Measurements from ENCODE around the gene ITIH4. TPM values are rescaled to one million over a fixed set of nuclear protein-coding genes. Genes with fewer than 3 reads are reported as not detected.
"Not testable (repeated sequence)": the region's sequence is repeated elsewhere in the genome, so short reads cannot be mapped to it uniquely, and the experiment has no call there.

Gene ITIH4
- total RNA-seq, 2 experiments from 2014 or later: 6.1 to 10.1 TPM

GRCh38 chr3:52776486-52776885 is 54.0 kb downstream of the ITIH4 start:
- POLR2A ChIA-PET, CTCF ChIA-PET: not testable (repeated sequence)

GRCh38 chr3:52775877-52776276 is 54.6 kb downstream of the ITIH4 start:
- ChIA-PET CTCF (no interaction called here), POLR2A (no interaction called here)

DNA sequence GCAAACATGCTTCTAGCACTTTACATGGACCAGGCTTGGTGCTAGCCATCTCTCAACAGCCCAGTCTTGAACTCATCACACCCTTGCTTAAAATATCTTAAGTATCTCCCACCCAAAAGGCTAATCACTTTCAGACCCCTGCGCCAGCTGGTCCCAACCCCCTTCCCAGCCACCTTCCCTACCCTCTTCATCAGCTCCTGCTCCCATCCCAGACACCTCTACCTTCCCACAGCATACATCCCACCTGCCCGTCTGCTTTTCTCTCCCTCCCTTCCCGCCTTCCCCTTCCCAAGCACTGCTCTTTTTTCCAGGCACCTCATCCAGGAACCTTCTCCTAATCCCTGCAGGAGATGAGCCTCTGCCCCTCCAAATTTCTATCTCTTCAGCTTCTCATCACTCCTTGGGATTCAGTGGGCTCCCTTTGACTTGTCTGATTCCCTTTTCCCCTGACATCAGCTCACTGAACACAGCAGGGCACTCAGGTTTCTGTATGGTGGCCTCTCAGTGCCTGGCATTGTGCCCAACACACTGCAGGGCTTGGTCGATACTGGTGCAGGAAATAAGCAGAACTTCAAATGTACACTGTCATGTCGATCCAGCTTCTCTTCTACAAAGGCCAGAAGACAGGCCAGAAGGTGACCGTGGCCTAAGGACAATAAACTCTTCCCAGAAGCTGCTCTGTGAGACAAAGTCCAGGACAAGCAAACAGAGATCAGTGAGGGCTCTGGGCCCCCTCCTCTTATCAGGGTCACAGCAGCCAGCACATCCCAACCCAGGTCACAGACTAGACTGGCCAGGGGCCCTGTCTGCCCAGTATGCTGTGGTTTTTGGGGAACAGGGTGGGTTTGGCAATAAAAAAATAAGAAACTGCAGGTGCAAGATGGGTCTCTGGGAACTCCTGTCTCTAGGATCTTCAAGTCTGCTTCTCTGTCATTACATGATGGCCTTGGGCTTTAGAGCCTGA is 55.3 kb downstream of the ITIH4 start:
- ChIA-PET POLR2A (no interaction called here), CTCF (no interaction called here)

- ChIA-PET POLR2A (no interaction called here), CTCF (no interaction called here)
Measured at GRCh38 chr3:52774066-52774713, 56.3 kb downstream of the ITIH4 start.

DNA sequence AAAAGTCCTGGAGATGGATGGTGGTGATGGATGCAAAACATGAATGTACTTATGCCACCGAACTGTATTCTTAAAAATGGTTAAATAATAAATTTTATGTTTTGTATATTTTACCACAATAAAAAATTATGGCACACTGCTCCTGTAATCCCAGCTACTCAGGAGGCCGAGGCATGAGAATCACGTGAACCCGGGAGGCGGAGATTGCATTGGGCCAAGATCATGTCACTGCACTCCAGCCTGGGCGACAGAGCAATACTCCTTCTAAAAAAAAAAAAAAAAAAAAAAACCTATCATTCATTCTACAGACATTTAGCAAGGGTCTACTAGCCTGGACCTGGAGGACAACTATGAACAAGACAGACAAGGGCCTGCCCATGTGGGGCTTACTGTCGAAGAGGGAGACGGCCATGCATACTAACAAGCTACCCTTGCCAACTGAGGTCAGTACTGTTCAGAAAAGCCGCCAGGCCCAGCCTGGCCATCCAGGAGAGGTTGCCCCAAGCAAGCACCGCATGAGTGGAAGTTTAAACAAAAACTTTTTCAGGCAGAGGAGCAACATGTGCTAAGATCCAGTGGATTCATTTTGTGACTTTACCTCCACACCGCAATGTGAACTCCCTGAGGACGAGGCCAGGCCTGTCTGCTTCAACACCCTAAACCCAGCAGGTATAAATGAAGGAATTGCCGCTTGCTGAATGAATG is 57.0 kb downstream of the ITIH4 start:
- CTCF ChIA-PET: no interaction called here
- POLR2A ChIA-PET: no interaction called here

- POLR2A ChIA-PET: interaction anchor here (0.6 kb wide), 3 partner anchors 10 to 360 kb away, joined by 3 to 6 read pairs (median 4); no protein-coding TSS in a partner anchor
- CTCF ChIA-PET: interaction anchor here (0.6 to 1.7 kb wide), 3 partner anchors 27 to 289 kb away, joined by 3 to 6 read pairs (median 4); no protein-coding TSS in a partner anchor
Measured at GRCh38 chr3:52771702-52772101, 58.8 kb downstream of the ITIH4 start.

- CTCF ChIA-PET: interaction anchor here (0.6 to 1.7 kb wide), 3 partner anchors 28 to 289 kb away, joined by 3 to 6 read pairs (median 4); no protein-coding TSS in a partner anchor
- POLR2A ChIA-PET: interaction anchor here (0.6 kb wide), 3 partner anchors 11 to 360 kb away, joined by 3 to 6 read pairs (median 4); no protein-coding TSS in a partner anchor
Measured at GRCh38 chr3:52771334-52771681, 59.2 kb downstream of the ITIH4 start.

DNA sequence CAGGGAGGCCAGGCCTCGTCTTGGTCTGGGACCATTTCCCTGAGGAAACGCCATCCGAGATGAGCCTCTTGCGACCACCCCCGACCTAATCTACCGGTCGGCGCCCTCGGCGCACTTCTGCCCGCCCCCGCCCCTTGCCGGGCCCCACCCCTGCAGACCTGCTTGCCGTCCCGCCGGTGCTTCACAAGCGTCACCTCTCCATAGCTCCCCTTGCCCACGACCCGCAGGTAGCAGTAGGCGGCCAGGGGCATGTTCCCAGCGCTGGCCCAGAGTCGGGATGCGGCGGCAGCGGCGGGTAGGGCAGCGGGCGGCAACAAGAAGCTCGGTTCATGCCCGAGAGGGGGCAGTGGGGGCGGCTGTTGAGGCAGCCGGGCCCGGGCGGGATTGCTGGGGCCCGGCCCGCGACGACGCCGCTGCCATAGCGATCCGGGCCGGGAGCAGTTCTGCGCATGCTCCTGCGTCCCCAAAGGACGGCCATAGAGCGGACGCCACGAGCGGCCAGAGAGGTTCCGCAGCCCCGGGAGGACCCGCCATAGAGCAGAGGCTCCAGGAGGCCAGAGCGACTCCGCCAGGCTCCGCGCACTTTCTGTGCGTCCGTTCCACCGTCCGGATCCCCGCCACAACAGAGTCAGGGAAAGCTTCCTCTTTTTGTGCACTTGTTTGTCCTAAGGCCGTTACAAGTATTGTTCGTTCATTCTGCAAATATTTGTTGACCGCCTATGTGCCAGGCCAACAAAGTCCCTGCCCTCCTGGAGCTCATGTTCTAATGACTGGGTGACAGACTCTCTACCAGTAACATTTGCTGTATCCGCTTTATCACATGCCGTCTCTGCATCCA is 59.8 kb downstream of the ITIH4 start, which contains the start of gene NEK4:
Gene NEK4, minus strand, starts transcription at position 445 of the 838 bp plus-strand sequence. Its CDS starts 194 bp downstream, at position 251.
- CTCF ChIA-PET: interaction anchor here (1.1 to 1.7 kb wide), 2 partner anchors 28 to 50 kb away, joined by 4 to 6 read pairs; no protein-coding TSS in a partner anchor
- POLR2A ChIA-PET: interaction anchor here (0.6 to 1.0 kb wide), 4 partner anchors 11 to 281 kb away, joined by 3 read pairs; partner anchors contain the start of gene SPCS1

GRCh38 chr3:52769786-52770455 is 60.6 kb downstream of the ITIH4 start:
- POLR2A ChIA-PET: interaction anchor here (0.6 to 1.0 kb wide), 3 partner anchors 24 to 282 kb away, joined by 3 read pairs; partner anchors contain the start of gene SPCS1

GRCh38 chr3:52763466-52763865 is 67.0 kb downstream of the ITIH4 start:
- ChIA-PET CTCF (no interaction called here), POLR2A (no interaction called here)

More at GRCh38 chr3:52769786-52770455, 60.6 kb downstream of the ITIH4 start:
- CTCF ChIA-PET: no interaction called here

Other genes starting within 250 kb of the ITIH4 start
- gene PBRM1, start 144.8 kb downstream of the ITIH4 start, total RNA-seq: 10 to 100 TPM; 65.4 to 71.2 TPM
- 100 to 1,000 TPM; 240 to 247 TPM for gene GNL3, start 144.6 kb downstream of the ITIH4 start, total RNA-seq
- 10 to 100 TPM; 42.9 to 45.0 TPM for gene GLT8D1, start 124.9 kb downstream of the ITIH4 start, total RNA-seq
- gene SPCS1, start 124.6 kb downstream of the ITIH4 start, total RNA-seq: 100 to 1,000 TPM; 148 to 154 TPM
- 10 to 100 TPM; 32.4 to 33.4 TPM for gene NEK4, start 59.7 kb downstream of the ITIH4 start, total RNA-seq
- not detected for gene ITIH1, start 53.1 kb downstream of the ITIH4 start, total RNA-seq
- gene ITIH3, start 35.9 kb downstream of the ITIH4 start, total RNA-seq: not detected
- gene MUSTN1, start 4.3 kb upstream of the ITIH4 start, total RNA-seq: under 1 TPM in 1 of 2 experiments, not detected in 1; 0.61 TPM
- gene STIMATE, start 66.9 kb upstream of the ITIH4 start, total RNA-seq: 10 to 100 TPM; 36.1 to 39.8 TPM
- gene SFMBT1, start 215.4 kb upstream of the ITIH4 start, total RNA-seq: 10 to 100 TPM; 17.4 to 20.3 TPM

All from activated CD8-positive, alpha-beta memory T cell treated with anti-CD3 and anti-CD28 coated beads for 36 hours (primary cell).